GM12878 (cell line): ENCODE results near the gene IFNA2. TPM values are rescaled to one million over a fixed set of nuclear protein-coding genes. Genes with fewer than 3 reads are reported as not detected.

Experiments used
- ATAC-seq: fragments of 200-7000 bp; cut with Tn5 transposase; 3 replicates; pipeline ENCODE4 v1.9.1; 2020; ENCODE audit warnings: mild to moderate bottlenecking, moderate library complexity
- BruUV-seq: library from RNA; stranded (reverse); fragments of 400-500 nt; replicated peaks from 2 replicates; lab custom pipeline; 2021; lab: Mats Ljungman, UMichigan
- CTCF ChIA-PET: fragments of 300-600 bp; sonication (Branson Sonifier 250); formaldehyde crosslinking; extraction: SDS; loops from one replicate; lab custom pipeline; 2021; ENCODE audit warnings: inconsistent platforms; lab: Yijun Ruan, JAX
- POLR2A ChIA-PET: fragments of 350-600 bp; formaldehyde crosslinking; extraction: SDS; loops from one replicate; lab custom pipeline; 2021; ENCODE audit warnings: inconsistent platforms; lab: Charles Lee
- RAD21 ChIA-PET: fragments of 300-600 bp; sonication (Branson Sonifier 250); formaldehyde crosslinking; loops from one replicate; lab custom pipeline; 2023; ENCODE audit warnings: antibody characterized with exemption; ENCODE audit not compliant: unreplicated experiment; lab: Charles Lee
- SMC1A ChIA-PET: fragments of 300-600 bp; sonication (Branson Sonifier 250); formaldehyde crosslinking; loops from one replicate; lab custom pipeline; 2023; ENCODE audit not compliant: unreplicated experiment, uncharacterized antibody; lab: Charles Lee
- DNase-seq: peaks from one replicate; pipeline ENCODE4 v3.0.0-alpha.2; 2011; ENCODE audit warnings: low read depth, low spot score
- FAIRE-seq: peaks from 3 replicates; lab custom pipeline; 2011; peaks lifted over from hg19 to GRCh38; lab: Jason Lieb, UNC
- H2AFZ ChIP-seq: 2 replicates; pipeline ENCODE4 v1.6.0; 2011; ENCODE audit warnings: low read depth, low read length, control low read depth; ENCODE audit not compliant: control insufficient read depth
- H3K27ac ChIP-seq: 2 replicates; pipeline ENCODE4 v1.5.1; 2011; ENCODE audit warnings: control low read depth; ENCODE audit not compliant: control insufficient read depth, insufficient read depth
- H3K27me3 ChIP-seq, 2 experiments: replicated peaks in 1 of 2; 2 replicates each; pipeline versions ENCODE4 v1.6.0 to v1.6.1; 2011; ENCODE audit warnings: low read length in 1 of 2; ENCODE audit not compliant: control insufficient read depth in 2 of 2, insufficient read depth in 2 of 2
- H3K36me3 ChIP-seq, 2 experiments: 2 replicates each; pipeline ENCODE4 v1.5.1; 2011; ENCODE audit warnings: low read length in 1 of 2; ENCODE audit not compliant: control insufficient read depth in 2 of 2, insufficient read depth in 2 of 2
- H3K4me1 ChIP-seq: 2 replicates; pipeline ENCODE4 v1.6.1; 2011; ENCODE audit warnings: mild to moderate bottlenecking, low read length, moderate library complexity, mixed read lengths; ENCODE audit not compliant: control insufficient read depth, insufficient read depth
- H3K4me2 ChIP-seq: 2 replicates; pipeline ENCODE4 v1.6.0; 2011; ENCODE audit warnings: control low read depth; ENCODE audit not compliant: control insufficient read depth, insufficient read depth
- H3K4me3 ChIP-seq: fragments of 200-600 bp; sonication (generic); 2 replicates; pipeline ENCODE4 v1.5.1; 2016
- H3K79me2 ChIP-seq: 2 replicates; pipeline ENCODE4 v1.6.0; 2011; ENCODE audit warnings: low read length; ENCODE audit not compliant: control insufficient read depth, insufficient read depth
- H3K9ac ChIP-seq: 2 replicates; pipeline ENCODE4 v1.8.0; 2011; ENCODE audit warnings: low read length, control low read depth, mixed read lengths; ENCODE audit not compliant: control insufficient read depth, insufficient read depth
- H3K9me3 ChIP-seq: replicated peaks from 3 replicates; pipeline ENCODE4 v1.5.1; 2011; ENCODE audit warnings: mild to moderate bottlenecking, low read length; ENCODE audit not compliant: control insufficient read depth, insufficient read depth
- H4K20me1 ChIP-seq: 2 replicates; pipeline ENCODE4 v1.6.0; 2011; ENCODE audit not compliant: control insufficient read depth, insufficient read depth
- BACH1 ChIP-seq: fragments of 450-650 bp; IDR thresholded peaks from 2 replicates; pipeline ENCODE4 v1.6.1; 2017; ENCODE audit warnings: mild to moderate bottlenecking, borderline replicate concordance
- EGR1 ChIP-seq, 2 experiments: IDR thresholded peaks; 1 replicate in 1 of 2; 2 replicates in 1 of 2; pipeline ENCODE4 v1.6.1; 2011 to 2012; ENCODE audit warnings: low read depth in 2 of 2, low read length in 2 of 2, borderline replicate concordance in 1 of 2, mild to moderate bottlenecking in 1 of 2, moderate library complexity in 1 of 2
- EZH2 ChIP-seq: IDR thresholded peaks from 2 replicates; pipeline ENCODE4 v1.6.1; 2012; ENCODE audit warnings: low read depth, mild to moderate bottlenecking, control low read depth, inconsistent platforms, low read length, borderline replicate concordance; ENCODE audit not compliant: control insufficient read depth
- HCFC1 ChIP-seq: fragments of 150-350 bp; IDR thresholded peaks from 2 replicates; pipeline ENCODE4 v1.6.1; 2014; ENCODE audit warnings: low read length
- HDAC2 ChIP-seq: fragments of 200-600 bp; sonication (generic); IDR thresholded peaks from 2 replicates; pipeline ENCODE4 v1.6.1; 2017
- HSF1 ChIP-seq: fragments of 150-350 bp; IDR thresholded peaks from 2 replicates; pipeline ENCODE4 v1.6.1; 2014; ENCODE audit warnings: mild to moderate bottlenecking, low read depth, low read length
- JUND ChIP-seq: IDR thresholded peaks from 2 replicates; pipeline ENCODE4 v1.6.1; 2012; ENCODE audit warnings: low read depth, mild to moderate bottlenecking, low read length, improper control_type of control experiment, moderate library complexity
- KDM1A ChIP-seq: fragments of 200-600 bp; sonication (generic); IDR thresholded peaks from 2 replicates; pipeline ENCODE4 v1.6.1; 2016; ENCODE audit warnings: borderline replicate concordance
- MTA2 ChIP-seq: fragments of 450-650 bp; IDR thresholded peaks from 2 replicates; pipeline ENCODE4 v1.6.1; 2016; ENCODE audit warnings: low read depth, mild to moderate bottlenecking, moderate library complexity
- NFXL1 ChIP-seq: fragments of 450-650 bp; IDR thresholded peaks from 2 replicates; pipeline ENCODE4 v1.6.1; 2017; ENCODE audit warnings: antibody characterized with exemption, mild to moderate bottlenecking, borderline replicate concordance
- POLR2A ChIP-seq: IDR thresholded peaks from 2 replicates; pipeline ENCODE4 v1.6.1; 2011; ENCODE audit warnings: low read depth, mild to moderate bottlenecking, low read length
- RFX5 ChIP-seq: IDR thresholded peaks from 2 replicates; pipeline ENCODE4 v1.6.1; 2011; ENCODE audit warnings: low read depth, low read length, improper control_type of control experiment
- SIN3A ChIP-seq: IDR thresholded peaks from 2 replicates; pipeline ENCODE4 v1.6.1; 2012; ENCODE audit warnings: low read depth, low read length, improper control_type of control experiment
- STAT3 ChIP-seq: IDR thresholded peaks from 2 replicates; pipeline ENCODE4 v1.6.1; 2011; ENCODE audit warnings: low read depth, low read length, improper control_type of control experiment
- TCF7 ChIP-seq: IDR thresholded peaks from 2 replicates; pipeline ENCODE4 v1.6.1; 2014; ENCODE audit warnings: antibody characterized with exemption, borderline replicate concordance
- WGBS: methylation state at CpG from one replicate; pipeline ENCODE4 v1.1.6; 2016; ENCODE audit warnings: low lambda C conversion rate; ENCODE audit not compliant: insufficient replicate concordance, insufficient coverage; ENCODE audit errors: missing lambda C conversion rate; 5-methylcytosine and 5-hydroxymethylcytosine counted together
- in situ Hi-C: fragments of 300-500 bp; cut with MboI; formaldehyde crosslinking; loops from 9 replicates; pipeline ENCODE4 v1.14.3; 2018; ENCODE audit warnings: mixed read lengths
- intact Hi-C: fragments of 100-400 bp; cut with micrococcal nuclease; formaldehyde crosslinking; loops from one replicate; pipeline ENCODE4 v1.14.2; 2022; ENCODE audit not compliant: unreplicated experiment
- polyA plus RNA-seq, 11 experiments: library from polyadenylated mRNA; depleted of rRNA in 4 of 11; unstranded in 6 of 11; stranded (reverse) in 5 of 11; fragments of >200 nt; fragmentation: Nextera tagmentation in 4 of 11; fragmentation: Illumina TruSeq in 1 of 11; extraction: Ambion mirVana in 4 of 11; extraction: Trizol in 1 of 11; gene quantifications; 1 replicate in 1 of 11; 2 replicates in 10 of 11; pipeline versions ENCODE4 v1.2.1 to v1.2.3, GENCODE V29; 2011 to 2016; ENCODE audit warnings: inconsistent platforms in 2 of 11, missing spikeins in 2 of 11, low read depth in 1 of 11
- total RNA-seq, 4 experiments: library from RNA; depleted of rRNA in 3 of 4; stranded (reverse); fragments of >200 nt in 3 of 4; fragmentation: Illumina TruSeq in 1 of 4; extraction: Trizol in 1 of 4; gene quantifications; 2 replicates each; pipeline versions ENCODE4 v1.2.1 to v1.2.3, GENCODE V29; 2013 to 2021

Gene IFNA2
- total and polyA plus RNA-seq, 10 of the 15 experiments (the other 5 are each of a cell fraction or from before 2014, with no cell fraction given): 0.26 to 2.8 (median 0.66) TPM; not detected in 2

DNA sequence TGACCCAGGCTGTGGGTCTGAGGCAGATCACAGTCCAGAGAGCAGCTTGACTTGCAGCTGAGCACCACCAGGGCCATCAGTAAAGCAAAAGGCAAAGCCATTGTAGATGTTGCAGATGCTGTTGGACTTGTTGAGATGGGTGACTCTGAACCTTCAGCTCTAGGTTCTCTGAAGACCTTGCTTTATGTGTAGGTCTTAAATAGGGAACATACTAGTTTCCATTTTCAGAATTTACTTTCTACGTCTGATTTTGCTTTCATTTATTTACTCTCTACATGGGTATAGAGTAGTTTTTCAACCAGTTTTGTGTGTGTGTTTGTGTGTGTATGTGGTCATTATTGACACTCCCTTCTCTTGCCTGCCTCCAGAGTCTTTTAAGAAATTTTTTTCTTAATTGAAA lies 34.4 kb downstream of the IFNA2 start, which contains the start of gene IFNA6:
TSS of gene IFNA6 (minus strand) at position 101 of the 400 bp plus-strand sequence. CDS start at position 101, 0 bp downstream.
- Histone ChIP-seq H3K79me2 (no peaks in the 10 kb centered on the region), H3K27me3 (no peaks in the 10 kb centered on the region), H2AFZ (no peak within 1 kb of the TSS), H3K4me1 (peaks cover 4% of the 10 kb centered on the region; the same call in 1 of the 2 replicates), H3K27ac (no peak within 1 kb of the TSS), H3K4me2 (no peak within 1 kb of the TSS), H3K9ac (no peak within 1 kb of the TSS), H3K4me3 (no peak within 1 kb of the TSS), H3K36me3 (no peaks in the 10 kb centered on the region), H4K20me1 (no peaks in the 10 kb centered on the region), H3K9me3 (no peaks in the 10 kb centered on the region; the same call in 1 of the 3 replicates)
- ChIA-PET CTCF (interaction anchor here (0.9 kb wide), 1 partner anchor 18 kb away, joined by 3 read pairs; no protein-coding TSS in a partner anchor), POLR2A (no interaction called here), RAD21 (no interaction called here), SMC1A (interaction anchor here (2.1 kb wide), 1 partner anchor 13 kb away, joined by 7 read pairs; no protein-coding TSS in a partner anchor)
- TF ChIP-seq KDM1A (no peak), JUND (no peak), EGR1 (IDR thresholded peaks at IDR 0.05; ENCODE audit: borderline replicate concordance in 1 of 2, low read depth in 2 of 2, low read length in 2 of 2) (no peak), BACH1 (no peak), RFX5 (no peak), HSF1 (no peak), STAT3 (no peak), TCF7 (no peak), NFXL1 (no peak), SIN3A (no peak), HCFC1 (no peak), HDAC2 (no peak), MTA2 (no peak), POLR2A (no peak), EZH2 (no peak)
- WGBS: 35% methylated on average over 1 of the region's 1 CpG
- in situ Hi-C loops (no loop called here), intact Hi-C loops (no loop called here)
- no TSS peak for BruUV-seq
- ATAC-seq (no peak; the same call in 2 of the 3 replicates), FAIRE-seq (no peak), DNase-seq (no peak)
